ENCODE results near the gene ELK4.

DNA sequence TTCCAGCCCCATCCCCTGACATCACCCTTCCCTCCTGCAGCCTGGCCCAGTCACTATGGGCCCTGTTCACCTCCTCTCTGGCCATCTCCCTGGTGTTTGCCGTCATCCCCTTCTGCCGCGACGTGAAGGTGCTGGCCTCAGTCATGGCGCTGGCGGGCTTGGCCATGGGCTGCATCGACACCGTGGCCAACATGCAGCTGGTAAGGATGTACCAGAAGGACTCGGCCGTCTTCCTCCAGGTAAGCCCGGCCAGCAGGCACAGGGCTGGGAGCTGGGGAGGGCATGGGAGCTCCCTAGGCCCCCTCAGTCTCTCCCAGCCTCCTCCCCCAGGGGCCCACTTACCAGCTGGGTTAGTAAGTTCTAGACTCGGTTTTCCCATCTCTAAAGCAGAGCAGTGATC, 52.1 kb downstream of the ELK4 start:
- TF ChIP-seq, protein P1, sequence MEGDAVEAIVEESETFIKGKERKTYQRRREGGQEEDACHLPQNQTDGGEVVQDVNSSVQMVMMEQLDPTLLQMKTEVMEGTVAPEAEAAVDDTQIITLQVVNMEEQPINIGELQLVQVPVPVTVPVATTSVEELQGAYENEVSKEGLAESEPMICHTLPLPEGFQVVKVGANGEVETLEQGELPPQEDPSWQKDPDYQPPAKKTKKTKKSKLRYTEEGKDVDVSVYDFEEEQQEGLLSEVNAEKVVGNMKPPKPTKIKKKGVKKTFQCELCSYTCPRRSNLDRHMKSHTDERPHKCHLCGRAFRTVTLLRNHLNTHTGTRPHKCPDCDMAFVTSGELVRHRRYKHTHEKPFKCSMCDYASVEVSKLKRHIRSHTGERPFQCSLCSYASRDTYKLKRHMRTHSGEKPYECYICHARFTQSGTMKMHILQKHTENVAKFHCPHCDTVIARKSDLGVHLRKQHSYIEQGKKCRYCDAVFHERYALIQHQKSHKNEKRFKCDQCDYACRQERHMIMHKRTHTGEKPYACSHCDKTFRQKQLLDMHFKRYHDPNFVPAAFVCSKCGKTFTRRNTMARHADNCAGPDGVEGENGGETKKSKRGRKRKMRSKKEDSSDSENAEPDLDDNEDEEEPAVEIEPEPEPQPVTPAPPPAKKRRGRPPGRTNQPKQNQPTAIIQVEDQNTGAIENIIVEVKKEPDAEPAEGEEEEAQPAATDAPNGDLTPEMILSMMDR (IDR thresholded peaks at IDR 0.05) = no peak
- TF ChIP-seq POLR2A (IDR thresholded peaks at IDR 0.05) = no peak

All from esophagus squamous epithelium (tissue), 4 donors.